ENCODE data around the gene PLCG1. TPM values are rescaled to one million over a fixed set of nuclear protein-coding genes. Genes with fewer than 3 reads are reported as not detected.

The PLCG1 gene
- total RNA-seq, 1 experiment from 2014 or later = 132 TPM

DNA sequence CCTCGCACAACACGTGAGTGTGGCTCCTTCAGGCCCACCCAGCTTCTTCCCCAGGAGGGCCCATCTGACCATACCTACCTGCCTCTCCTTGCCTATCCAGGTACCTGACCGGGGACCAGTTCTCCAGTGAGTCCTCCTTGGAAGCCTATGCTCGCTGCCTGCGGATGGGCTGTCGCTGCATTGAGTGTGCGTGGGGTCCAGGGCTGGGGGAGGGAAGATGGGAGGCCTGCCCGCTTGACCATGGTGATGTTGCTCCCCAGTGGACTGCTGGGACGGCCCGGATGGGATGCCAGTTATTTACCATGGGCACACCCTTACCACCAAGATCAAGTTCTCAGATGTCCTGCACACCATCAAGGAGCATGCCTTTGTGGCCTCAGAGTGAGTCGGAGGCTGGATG, 26.5 kb downstream of the PLCG1 start:
- Histone ChIP-seq H3K36me3 (replicated peaks; ENCODE audit: control insufficient read depth, insufficient read depth, low read length) (peaks cover 80% of the 10 kb centered on the region), H3K27me3 (ENCODE audit: control insufficient read depth, insufficient read depth, low read length) (no peaks in the 10 kb centered on the region), H3K4me3 (ENCODE audit: insufficient read depth, low read depth, low read length) (no peak overlapping the region)
- DNase-seq = no peak

DNA sequence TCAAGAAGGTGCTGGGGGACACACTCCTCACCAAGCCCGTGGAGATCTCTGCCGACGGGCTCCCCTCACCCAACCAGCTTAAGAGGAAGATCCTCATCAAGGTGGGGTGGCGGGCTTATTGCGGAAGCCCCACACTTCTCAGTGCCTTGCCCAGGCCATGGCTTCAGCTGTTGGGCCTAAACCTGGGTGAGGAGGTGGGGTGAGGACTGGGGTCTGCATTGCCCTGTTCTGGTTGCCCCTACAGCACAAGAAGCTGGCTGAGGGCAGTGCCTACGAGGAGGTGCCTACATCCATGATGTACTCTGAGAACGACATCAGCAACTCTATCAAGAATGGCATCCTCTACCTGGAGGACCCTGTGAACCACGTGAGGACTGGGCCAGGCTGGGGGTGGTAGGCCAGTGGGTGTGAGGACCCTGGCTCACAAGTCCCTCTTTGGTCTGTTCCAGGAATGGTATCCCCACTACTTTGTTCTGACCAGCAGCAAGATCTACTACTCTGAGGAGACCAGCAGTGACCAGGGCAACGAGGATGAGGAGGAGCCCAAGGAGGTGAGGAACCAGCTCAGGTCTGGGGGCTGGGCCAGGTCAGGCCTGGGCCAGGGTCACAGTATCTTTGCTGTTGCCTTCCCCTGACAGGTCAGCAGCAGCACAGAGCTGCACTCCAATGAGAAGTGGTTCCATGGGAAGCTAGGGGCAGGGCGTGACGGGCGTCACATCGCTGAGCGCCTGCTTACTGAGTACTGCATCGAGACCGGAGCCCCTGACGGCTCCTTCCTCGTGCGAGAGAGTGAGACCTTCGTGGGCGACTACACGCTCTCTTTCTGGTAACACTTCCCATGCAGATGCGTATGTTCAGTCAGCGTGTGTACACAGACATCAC, 27.9 kb downstream of the PLCG1 start:
- Histone ChIP-seq H3K27me3 (ENCODE audit: control insufficient read depth, insufficient read depth, low read length) (no peaks in the 10 kb centered on the region), H3K4me3 (ENCODE audit: insufficient read depth, low read depth, low read length) (no peak overlapping the region), H3K36me3 (replicated peaks; ENCODE audit: control insufficient read depth, insufficient read depth, low read length) (peaks cover 83% of the 10 kb centered on the region)
- DNase-seq = no peak

DNA sequence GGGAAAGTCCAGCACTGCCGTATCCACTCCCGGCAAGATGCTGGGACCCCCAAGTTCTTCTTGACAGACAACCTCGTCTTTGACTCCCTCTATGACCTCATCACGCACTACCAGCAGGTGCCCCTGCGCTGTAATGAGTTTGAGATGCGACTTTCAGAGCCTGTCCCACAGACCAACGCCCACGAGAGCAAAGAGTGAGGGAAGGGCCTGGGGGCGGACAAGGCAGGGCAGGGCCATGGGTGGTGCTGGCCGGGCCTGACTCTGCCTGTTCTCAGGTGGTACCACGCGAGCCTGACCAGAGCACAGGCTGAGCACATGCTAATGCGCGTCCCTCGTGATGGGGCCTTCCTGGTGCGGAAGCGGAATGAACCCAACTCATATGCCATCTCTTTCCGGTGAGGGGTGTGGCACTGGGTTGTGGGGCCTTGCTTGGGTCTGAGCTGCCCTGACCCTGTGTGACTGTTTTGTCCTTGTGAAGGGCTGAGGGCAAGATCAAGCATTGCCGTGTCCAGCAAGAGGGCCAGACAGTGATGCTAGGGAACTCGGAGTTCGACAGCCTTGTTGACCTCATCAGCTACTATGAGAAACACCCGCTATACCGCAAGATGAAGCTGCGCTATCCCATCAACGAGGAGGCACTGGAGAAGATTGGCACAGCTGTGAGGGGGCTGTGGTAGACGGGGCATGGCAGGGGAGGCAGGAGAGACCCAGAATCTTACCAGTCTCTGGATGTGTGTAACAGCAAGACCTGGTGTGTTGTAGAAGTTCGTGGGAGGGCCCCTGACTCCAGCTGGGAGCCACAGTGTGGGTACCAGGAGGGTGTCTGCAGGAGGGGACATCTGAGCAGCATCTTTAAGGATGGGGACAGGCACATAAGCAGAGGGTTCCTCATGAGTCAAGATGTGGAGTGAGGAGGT, 29.1 kb downstream of the PLCG1 start:
- Histone ChIP-seq H3K4me3 (ENCODE audit: insufficient read depth, low read depth, low read length) (no peak overlapping the region), H3K36me3 (replicated peaks; ENCODE audit: control insufficient read depth, insufficient read depth, low read length) (peaks cover 89% of the 10 kb centered on the region), H3K27me3 (ENCODE audit: control insufficient read depth, insufficient read depth, low read length) (no peaks in the 10 kb centered on the region)
- DNase-seq = no peak

DNA sequence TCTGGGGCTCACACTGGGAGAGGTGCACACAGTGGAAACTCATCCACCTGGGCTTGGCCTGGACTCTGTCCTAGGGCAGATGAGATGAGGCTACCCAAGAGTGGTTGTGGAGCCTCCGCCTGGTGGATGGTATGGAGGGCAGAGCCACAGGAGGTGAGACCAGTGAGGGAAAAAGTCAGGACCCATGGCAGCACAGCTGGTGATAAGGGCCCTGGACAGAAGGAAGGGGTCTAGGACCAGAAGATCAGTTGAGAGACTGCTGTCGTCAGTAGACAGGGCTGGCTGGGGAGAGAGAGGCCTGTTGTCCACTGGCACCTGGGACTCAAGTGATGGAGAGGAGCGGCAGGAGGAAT, 29.8 kb downstream of the PLCG1 start:
- peaks cover 92% of the 10 kb centered on the region for H3K36me3 ChIP-seq (replicated peaks; ENCODE audit: control insufficient read depth, insufficient read depth, low read length)
- H3K4me3 ChIP-seq (ENCODE audit: insufficient read depth, low read depth, low read length) = no peak overlapping the region
- no peaks in the 10 kb centered on the region for H3K27me3 ChIP-seq (ENCODE audit: control insufficient read depth, insufficient read depth, low read length)
- no peak for DNase-seq

DNA sequence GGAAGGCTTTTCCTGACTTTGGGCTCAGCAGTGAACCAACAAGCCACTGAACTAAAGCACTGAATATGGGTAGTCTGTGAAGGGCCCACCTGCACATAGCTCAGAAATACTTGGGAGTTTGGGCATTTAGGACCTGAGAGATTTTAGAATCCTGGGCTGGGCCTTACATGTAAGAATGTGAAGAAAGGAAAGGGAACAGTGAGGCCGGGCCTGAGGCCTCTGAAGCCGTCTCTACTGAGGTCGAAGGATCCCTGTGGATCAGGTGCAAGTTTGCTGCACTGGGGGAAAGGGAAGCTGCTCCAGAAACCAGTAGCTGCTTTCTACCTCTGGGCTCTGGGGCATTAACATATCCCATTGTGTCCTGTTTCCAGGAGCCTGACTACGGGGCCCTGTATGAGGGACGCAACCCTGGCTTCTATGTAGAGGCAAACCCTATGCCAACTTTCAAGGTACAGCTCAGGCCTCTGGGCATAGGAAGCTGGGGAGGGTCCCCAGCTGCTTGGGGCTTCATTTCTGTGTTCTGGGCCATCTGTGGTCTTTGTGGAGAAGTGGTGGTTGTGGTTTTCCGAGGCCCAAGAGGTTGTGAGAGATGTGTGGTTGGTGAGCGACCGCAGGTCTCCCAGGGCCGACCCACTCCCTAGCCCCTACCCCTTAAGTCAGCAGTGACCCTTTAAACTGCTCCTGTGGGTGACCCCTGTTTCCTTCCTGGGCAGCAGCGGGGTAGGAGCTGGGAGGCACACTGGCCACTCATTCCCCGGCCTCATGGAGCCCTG, 30.3 kb downstream of the PLCG1 start:
- no peak overlapping the region for H3K4me3 ChIP-seq (ENCODE audit: insufficient read depth, low read depth, low read length)
- H3K36me3 ChIP-seq (replicated peaks; ENCODE audit: control insufficient read depth, insufficient read depth, low read length) = peaks cover 92% of the 10 kb centered on the region

DNA sequence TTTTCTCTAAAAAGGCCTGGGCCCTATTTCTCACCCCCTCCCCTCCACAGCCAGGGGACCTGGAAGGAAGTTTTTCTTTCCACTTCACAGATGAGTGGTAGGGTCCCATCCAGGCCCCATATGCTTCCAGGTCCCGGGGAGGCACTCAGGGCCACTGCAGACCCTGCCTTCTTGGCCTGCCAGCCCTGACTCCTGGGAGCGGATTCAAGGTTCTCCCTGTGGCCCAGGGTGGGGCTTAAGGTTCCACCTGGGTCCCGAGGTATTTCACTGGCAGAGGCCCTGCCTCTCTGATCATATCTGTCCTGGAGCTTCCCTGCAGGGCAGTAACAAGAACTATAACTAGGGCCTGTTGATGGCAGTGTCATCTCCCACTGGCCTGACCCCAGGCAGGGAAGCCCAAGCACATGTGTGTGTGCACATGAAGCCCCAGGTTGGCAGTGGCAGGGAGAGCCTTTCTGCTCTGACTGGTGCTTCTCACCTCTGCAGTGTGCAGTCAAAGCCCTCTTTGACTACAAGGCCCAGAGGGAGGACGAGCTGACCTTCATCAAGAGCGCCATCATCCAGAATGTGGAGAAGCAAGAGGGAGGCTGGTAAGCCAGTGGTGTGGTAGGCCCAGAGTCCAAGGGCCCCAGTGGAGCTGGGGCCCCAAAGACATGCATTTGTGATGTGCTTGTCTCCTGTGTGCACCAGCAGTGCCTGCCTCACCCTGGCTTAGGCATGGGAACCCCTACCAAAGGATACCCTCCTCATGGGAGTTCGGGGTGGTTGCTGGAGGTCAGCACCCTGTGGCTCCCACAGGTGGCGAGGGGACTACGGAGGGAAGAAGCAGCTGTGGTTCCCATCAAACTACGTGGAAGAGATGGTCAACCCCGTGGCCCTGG, 31.2 kb downstream of the PLCG1 start:
- no peak for DNase-seq
- no peak overlapping the region for H3K4me3 ChIP-seq (ENCODE audit: insufficient read depth, low read depth, low read length)
- H3K27me3 ChIP-seq (ENCODE audit: control insufficient read depth, insufficient read depth, low read length) = no peaks in the 10 kb centered on the region
- H3K36me3 ChIP-seq (replicated peaks; ENCODE audit: control insufficient read depth, insufficient read depth, low read length) = peaks cover 87% of the 10 kb centered on the region

More for the DNA sequence above, 30.3 kb downstream of the PLCG1 start:
- no peaks in the 10 kb centered on the region for H3K27me3 ChIP-seq (ENCODE audit: control insufficient read depth, insufficient read depth, low read length)
- no peak for DNase-seq

DNA sequence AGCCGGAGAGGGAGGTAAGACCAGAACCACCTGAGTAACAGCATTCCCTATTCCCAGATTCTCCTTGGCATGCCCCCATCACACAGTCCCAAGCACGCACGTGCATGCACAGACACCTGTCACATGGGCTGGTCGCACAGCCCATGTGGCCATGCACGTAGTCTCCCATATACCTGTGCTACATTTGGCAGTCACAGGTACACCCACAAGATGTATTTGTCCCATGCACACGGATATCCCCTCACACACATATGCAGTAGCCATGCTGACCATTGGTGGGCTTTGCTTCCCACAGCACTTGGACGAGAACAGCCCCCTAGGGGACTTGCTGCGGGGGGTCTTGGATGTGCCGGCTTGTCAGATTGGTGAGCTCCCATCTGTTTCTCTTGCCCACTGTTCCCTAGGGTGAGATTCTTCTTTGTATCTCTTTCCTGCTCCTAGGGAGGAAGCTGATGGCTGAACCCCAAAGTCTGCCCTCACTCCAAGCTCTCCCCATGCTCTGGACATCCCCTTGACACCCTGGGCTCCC, 31.9 kb downstream of the PLCG1 start:
- Histone ChIP-seq H3K4me3 (ENCODE audit: insufficient read depth, low read depth, low read length) (no peak overlapping the region), H3K36me3 (replicated peaks; ENCODE audit: control insufficient read depth, insufficient read depth, low read length) (peaks cover 87% of the 10 kb centered on the region), H3K27me3 (ENCODE audit: control insufficient read depth, insufficient read depth, low read length) (no peaks in the 10 kb centered on the region)
- DNase-seq = no peak

DNA sequence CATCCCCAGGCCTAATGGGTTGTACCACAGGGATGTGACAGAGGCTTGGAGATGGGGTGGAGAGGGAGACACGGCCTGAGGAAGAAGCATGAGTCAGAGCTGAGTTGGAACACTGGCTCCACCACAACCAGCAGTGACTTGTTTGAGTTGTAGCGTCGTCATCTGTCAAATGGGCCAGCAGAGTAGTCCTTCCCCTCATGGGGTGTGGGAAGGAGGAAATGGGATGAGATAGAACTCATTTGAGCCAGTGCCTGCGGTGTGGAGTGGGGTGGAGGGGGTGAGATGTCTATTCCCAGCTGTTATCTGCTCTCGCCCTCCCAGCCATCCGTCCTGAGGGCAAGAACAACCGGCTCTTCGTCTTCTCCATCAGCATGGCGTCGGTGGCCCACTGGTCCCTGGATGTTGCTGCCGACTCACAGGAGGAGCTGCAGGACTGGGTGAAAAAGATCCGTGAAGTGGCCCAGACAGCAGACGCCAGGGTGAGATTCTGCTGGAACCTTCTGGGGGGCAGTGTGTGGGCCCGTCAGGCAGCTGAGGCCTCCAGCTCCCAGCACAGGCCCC, 32.5 kb downstream of the PLCG1 start:
- DNase-seq = no peak
- no peak overlapping the region for H3K4me3 ChIP-seq (ENCODE audit: insufficient read depth, low read depth, low read length)
- H3K36me3 ChIP-seq (replicated peaks; ENCODE audit: control insufficient read depth, insufficient read depth, low read length) = peaks cover 87% of the 10 kb centered on the region
- no peaks in the 10 kb centered on the region for H3K27me3 ChIP-seq (ENCODE audit: control insufficient read depth, insufficient read depth, low read length)

DNA sequence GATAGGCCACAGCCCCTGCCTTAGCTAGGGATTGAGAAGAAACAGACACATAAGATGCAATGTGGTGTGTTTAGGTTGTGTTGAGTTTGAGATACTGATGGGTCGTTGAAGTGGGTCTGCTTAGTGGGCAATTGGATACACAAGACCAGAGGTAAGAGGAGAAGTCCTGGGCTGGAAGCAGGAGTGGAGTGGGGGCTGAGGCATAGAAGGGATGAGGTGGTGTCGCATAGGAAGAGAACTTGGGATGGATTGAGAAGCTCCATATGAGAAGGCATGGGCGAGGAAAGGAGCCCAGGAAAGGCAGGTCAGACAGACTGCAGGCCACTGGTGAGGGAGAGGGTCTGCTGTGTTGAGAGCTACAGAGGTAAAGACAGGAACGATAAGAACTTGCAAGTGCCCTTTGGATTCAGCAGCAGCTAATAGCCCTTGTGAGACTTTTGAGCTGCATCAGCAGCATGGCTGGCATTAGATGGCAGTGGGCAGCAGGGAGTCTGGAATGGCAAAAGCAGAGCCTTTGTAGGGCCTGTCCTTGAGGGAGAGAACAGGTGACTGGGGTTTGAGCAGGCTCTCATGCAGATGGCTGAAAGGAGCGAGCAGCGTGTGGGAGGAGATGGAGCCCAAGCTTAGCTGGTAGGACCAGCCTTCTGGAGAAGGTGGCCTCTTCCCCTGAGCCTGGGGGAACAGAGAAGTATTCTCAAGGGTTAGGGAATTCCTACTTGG, 33.2 kb downstream of the PLCG1 start:
- DNase-seq = no peak
- H3K36me3 ChIP-seq (replicated peaks; ENCODE audit: control insufficient read depth, insufficient read depth, low read length) = peaks cover 86% of the 10 kb centered on the region
- no peaks in the 10 kb centered on the region for H3K27me3 ChIP-seq (ENCODE audit: control insufficient read depth, insufficient read depth, low read length)
- no peak overlapping the region for H3K4me3 ChIP-seq (ENCODE audit: insufficient read depth, low read depth, low read length)

DNA sequence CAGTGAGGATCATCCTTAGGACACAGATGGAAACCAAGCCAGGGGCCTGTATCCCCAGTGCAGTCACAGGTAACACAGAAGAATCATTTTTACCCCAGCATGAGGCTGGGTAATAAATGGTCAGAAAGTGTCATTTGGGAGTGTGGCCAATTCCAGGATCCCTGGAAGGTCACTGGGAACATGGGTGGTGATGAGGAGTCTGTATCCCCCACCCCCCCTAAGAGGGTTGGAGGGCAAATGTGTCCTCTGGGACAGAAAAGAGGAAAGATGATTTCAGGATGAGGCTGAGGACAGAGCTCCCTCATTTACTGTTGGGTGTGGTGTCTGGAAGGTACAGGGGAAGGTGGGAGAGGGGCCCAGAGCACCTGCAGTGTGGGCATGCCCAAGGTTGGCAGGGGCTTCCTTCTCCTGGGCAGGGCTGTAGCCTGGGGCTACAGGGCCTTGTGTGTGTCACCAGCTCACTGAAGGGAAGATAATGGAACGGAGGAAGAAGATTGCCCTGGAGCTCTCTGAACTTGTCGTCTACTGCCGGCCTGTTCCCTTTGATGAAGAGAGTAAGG, 34.5 kb downstream of the PLCG1 start:
- Histone ChIP-seq H3K4me3 (ENCODE audit: insufficient read depth, low read depth, low read length) (no peak overlapping the region), H3K27me3 (ENCODE audit: control insufficient read depth, insufficient read depth, low read length) (no peaks in the 10 kb centered on the region), H3K36me3 (replicated peaks; ENCODE audit: control insufficient read depth, insufficient read depth, low read length) (peaks cover 76% of the 10 kb centered on the region)
- DNase-seq = peak; percentile 16

DNA sequence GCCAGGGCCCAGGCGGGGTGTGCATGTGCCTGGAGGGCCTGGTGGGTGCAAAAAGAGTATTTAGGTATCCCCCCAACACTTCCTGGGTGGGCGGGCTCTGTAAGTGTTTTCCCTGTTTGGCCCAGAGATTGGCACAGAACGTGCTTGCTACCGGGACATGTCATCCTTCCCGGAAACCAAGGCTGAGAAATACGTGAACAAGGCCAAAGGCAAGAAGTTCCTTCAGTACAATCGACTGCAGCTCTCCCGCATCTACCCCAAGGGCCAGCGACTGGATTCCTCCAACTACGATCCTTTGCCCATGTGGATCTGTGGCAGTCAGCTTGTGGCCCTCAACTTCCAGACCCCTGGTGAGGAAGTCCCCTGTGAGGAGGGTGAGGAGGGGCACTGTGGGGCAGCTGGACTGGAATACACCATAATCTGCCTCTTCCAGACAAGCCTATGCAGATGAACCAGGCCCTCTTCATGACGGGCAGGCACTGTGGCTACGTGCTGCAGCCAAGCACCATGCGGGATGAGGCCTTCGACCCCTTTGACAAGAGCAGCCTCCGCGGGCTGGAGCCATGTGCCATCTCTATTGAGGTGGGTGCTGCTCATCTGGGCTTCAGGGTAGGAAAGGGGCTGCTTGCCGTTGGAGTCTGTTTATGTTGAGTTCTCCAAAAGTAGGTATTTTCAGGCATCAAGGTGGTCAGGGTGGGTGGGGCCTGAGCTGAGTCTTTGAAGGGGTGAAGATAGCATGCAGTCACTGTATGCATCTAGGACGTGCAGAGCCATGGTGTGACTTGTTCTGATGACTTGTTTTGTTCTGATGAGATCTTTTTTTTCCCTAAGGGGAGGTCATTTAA, 35.2 kb downstream of the PLCG1 start:
- peak; percentile 48 for DNase-seq
- Histone ChIP-seq H3K36me3 (replicated peaks; ENCODE audit: control insufficient read depth, insufficient read depth, low read length) (peaks cover 73% of the 10 kb centered on the region), H3K27me3 (ENCODE audit: control insufficient read depth, insufficient read depth, low read length) (no peaks in the 10 kb centered on the region), H3K4me3 (ENCODE audit: insufficient read depth, low read depth, low read length) (no peak overlapping the region)

DNA sequence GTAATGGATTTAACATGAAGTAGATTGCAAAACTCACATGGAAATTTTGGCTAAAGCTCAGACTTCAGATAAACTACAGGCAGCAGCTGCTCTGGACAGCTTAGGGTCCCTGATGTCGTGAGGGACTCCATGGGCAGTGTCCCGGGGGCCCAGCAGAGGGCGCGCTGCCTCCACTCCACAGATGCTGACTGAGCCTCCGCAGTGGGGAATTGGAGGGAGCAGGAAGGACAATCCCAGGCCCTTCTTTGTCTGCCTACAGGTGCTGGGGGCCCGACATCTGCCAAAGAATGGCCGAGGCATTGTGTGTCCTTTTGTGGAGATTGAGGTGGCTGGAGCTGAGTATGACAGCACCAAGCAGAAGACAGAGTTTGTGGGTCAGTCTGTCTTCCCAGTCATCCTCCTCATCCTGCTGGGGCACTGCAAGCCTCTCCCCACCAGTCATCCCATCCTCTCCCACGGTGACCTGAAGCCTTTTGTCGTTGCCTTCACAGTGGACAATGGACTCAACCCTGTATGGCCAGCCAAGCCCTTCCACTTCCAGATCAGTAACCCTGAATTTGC, 35.9 kb downstream of the PLCG1 start:
- peak; percentile 92 for DNase-seq
- H3K27me3 ChIP-seq (ENCODE audit: control insufficient read depth, insufficient read depth, low read length) = no peaks in the 10 kb centered on the region
- peaks cover 69% of the 10 kb centered on the region for H3K36me3 ChIP-seq (replicated peaks; ENCODE audit: control insufficient read depth, insufficient read depth, low read length)
- no peak overlapping the region for H3K4me3 ChIP-seq (ENCODE audit: insufficient read depth, low read depth, low read length)
